HEK293 (cell line): Measurements from ENCODE around the gene SH2D2A.
A peak's percentile ranks its signal among the peaks of the same experiment; 100 is the strongest.

ENCODE experiments used
- ATF2 ChIP-seq: fragments of 450-650 bp; formaldehyde crosslinking; IDR thresholded peaks from 2 replicates; pipeline ENCODE4 v1.5.1; 2016; ENCODE audit warnings: missing biosample characterization, missing genetic modification characterization, low read depth
- ELK4 ChIP-seq: IDR thresholded peaks from 2 replicates; pipeline ENCODE4 v1.6.1; 2011; ENCODE audit warnings: mild to moderate bottlenecking, low read depth, low read length, borderline replicate concordance
- HOXD13 ChIP-seq: sonication (generic); formaldehyde crosslinking; IDR thresholded peaks from 2 replicates; pipeline ENCODE4 v1.8.0; 2022; ENCODE audit warnings: missing genetic modification reagents, borderline replicate concordance
- KLF1 ChIP-seq: fragments of 450-650 bp; formaldehyde crosslinking; IDR thresholded peaks from 2 replicates; pipeline ENCODE4 v1.5.1; 2016; ENCODE audit warnings: missing biosample characterization, missing genetic modification characterization
- SETDB1 ChIP-seq: IDR thresholded peaks from one replicate; pipeline ENCODE4 v1.6.1; 2017; ENCODE audit warnings: mild to moderate bottlenecking, low read length, moderate library complexity, mixed read lengths; ENCODE audit not compliant: insufficient read length
- SP2 ChIP-seq: fragments of 450-650 bp; formaldehyde crosslinking; IDR thresholded peaks from 2 replicates; pipeline ENCODE4 v1.5.1; 2016; ENCODE audit warnings: missing biosample characterization, missing genetic modification characterization
- SP3 ChIP-seq: fragments of 450-650 bp; formaldehyde crosslinking; IDR thresholded peaks from 2 replicates; pipeline ENCODE4 v1.5.1; 2016; ENCODE audit warnings: missing biosample characterization, missing genetic modification characterization
- TRIM28 ChIP-seq: IDR thresholded peaks from 2 replicates; pipeline ENCODE4 v1.6.1; 2011; ENCODE audit warnings: low read length, control low read depth, borderline replicate concordance
- WT1 ChIP-seq: fragments of 450-650 bp; formaldehyde crosslinking; IDR thresholded peaks from 2 replicates; pipeline ENCODE4 v1.5.1; 2016; ENCODE audit warnings: missing biosample characterization, missing genetic modification characterization
- ZBTB1 ChIP-seq: fragments of 450-650 bp; formaldehyde crosslinking; IDR thresholded peaks from 2 replicates; pipeline ENCODE4 v1.5.1; 2016; ENCODE audit warnings: missing biosample characterization, missing genetic modification characterization
- ZBTB48 ChIP-seq: fragments of 450-650 bp; formaldehyde crosslinking; IDR thresholded peaks from 2 replicates; pipeline ENCODE4 v1.5.1; 2016; ENCODE audit warnings: missing biosample characterization, missing genetic modification characterization
- ZBTB7A ChIP-seq: fragments of 450-650 bp; formaldehyde crosslinking; IDR thresholded peaks from 2 replicates; pipeline ENCODE4 v1.5.1; 2016; ENCODE audit warnings: low read depth, missing biosample characterization, missing genetic modification characterization
- ZFP41 ChIP-seq: fragments of 450-650 bp; formaldehyde crosslinking; IDR thresholded peaks from 2 replicates; pipeline ENCODE4 v1.5.1; 2016; ENCODE audit warnings: missing biosample characterization, missing genetic modification characterization, borderline replicate concordance
- ZNF155 ChIP-seq: fragments of 450-650 bp; formaldehyde crosslinking; IDR thresholded peaks from 2 replicates; pipeline ENCODE4 v1.5.1; 2016; ENCODE audit warnings: missing biosample characterization, missing genetic modification characterization
- ZNF184 ChIP-seq: fragments of 450-650 bp; IDR thresholded peaks from 2 replicates; pipeline ENCODE4 v1.5.1; 2018; ENCODE audit warnings: missing biosample characterization, mild to moderate bottlenecking, missing genetic modification characterization
- ZNF221 ChIP-seq: fragments of 450-650 bp; formaldehyde crosslinking; IDR thresholded peaks from 2 replicates; pipeline ENCODE4 v1.5.1; 2017; ENCODE audit warnings: missing biosample characterization, missing genetic modification characterization, borderline replicate concordance
- ZNF223 ChIP-seq: fragments of 450-650 bp; formaldehyde crosslinking; IDR thresholded peaks from 2 replicates; pipeline ENCODE4 v1.5.1; 2016; ENCODE audit warnings: missing biosample characterization, missing genetic modification characterization
- ZNF624 ChIP-seq: fragments of 450-650 bp; formaldehyde crosslinking; IDR thresholded peaks from 2 replicates; pipeline ENCODE4 v1.5.1; 2017; ENCODE audit warnings: missing biosample characterization, missing genetic modification characterization
- ZNF654 ChIP-seq: fragments of 450-650 bp; formaldehyde crosslinking; IDR thresholded peaks from 2 replicates; pipeline ENCODE4 v1.5.1; 2016; ENCODE audit warnings: low read depth, missing biosample characterization, missing genetic modification characterization
- ZNF658 ChIP-seq: fragments of 450-650 bp; formaldehyde crosslinking; IDR thresholded peaks from 2 replicates; pipeline ENCODE4; 2016; ENCODE audit warnings: missing biosample characterization, missing genetic modification characterization
- TF ChIP-seq, protein P1 (sequence below): fragments of 450-650 bp; formaldehyde crosslinking; IDR thresholded peaks from 2 replicates; pipeline ENCODE4 v1.5.1; 2016; ENCODE audit warnings: missing biosample characterization, missing genetic modification characterization
- TF ChIP-seq, protein P2 (sequence below): fragments of 450-650 bp; formaldehyde crosslinking; IDR thresholded peaks from 2 replicates; pipeline ENCODE4 v1.5.1; 2017; ENCODE audit warnings: missing biosample characterization, missing genetic modification characterization
- TF ChIP-seq, protein P3 (sequence below): fragments of 450-650 bp; formaldehyde crosslinking; IDR thresholded peaks from 2 replicates; pipeline ENCODE4 v1.5.1; 2017; ENCODE audit warnings: missing biosample characterization, missing genetic modification characterization
- TF ChIP-seq, protein P4 (sequence below): fragments of 450-650 bp; formaldehyde crosslinking; IDR thresholded peaks from 2 replicates; pipeline ENCODE4 v1.5.1; 2016; ENCODE audit warnings: missing biosample characterization, missing genetic modification characterization
- TF ChIP-seq, protein P5 (sequence below): fragments of 450-650 bp; formaldehyde crosslinking; IDR thresholded peaks from 2 replicates; pipeline ENCODE4 v1.5.1; 2016; ENCODE audit warnings: missing biosample characterization, missing genetic modification characterization
- TF ChIP-seq, protein P6 (sequence below): fragments of 450-650 bp; IDR thresholded peaks from 2 replicates; pipeline ENCODE4 v1.5.1; 2018; ENCODE audit warnings: missing biosample characterization, mild to moderate bottlenecking, missing genetic modification characterization
- TF ChIP-seq, protein P7 (sequence below): fragments of 450-650 bp; formaldehyde crosslinking; IDR thresholded peaks from 2 replicates; pipeline ENCODE4 v1.5.1; 2016; ENCODE audit warnings: missing biosample characterization, missing genetic modification characterization, borderline replicate concordance

SH2D2A gene

GRCh38 chr1:156860113-156860627, 43.5 kb upstream of the SH2D2A start (continued):
- TF ChIP-seq, protein P1, sequence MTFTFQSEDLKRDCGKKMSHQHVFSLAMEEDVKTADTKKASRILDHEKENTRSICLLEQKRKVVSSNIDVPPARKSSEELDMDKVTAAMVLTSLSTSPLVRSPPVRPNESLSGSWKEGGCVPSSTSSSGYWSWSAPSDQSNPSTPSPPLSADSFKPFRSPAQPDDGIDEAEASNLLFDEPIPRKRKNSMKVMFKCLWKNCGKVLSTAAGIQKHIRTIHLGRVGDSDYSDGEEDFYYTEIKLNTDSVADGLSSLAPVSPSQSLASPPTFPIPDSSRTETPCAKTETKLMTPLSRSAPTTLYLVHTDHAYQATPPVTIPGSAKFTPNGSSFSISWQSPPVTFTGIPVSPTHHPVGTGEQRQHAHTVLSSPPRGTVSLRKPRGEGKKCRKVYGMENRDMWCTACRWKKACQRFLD, result no peak
- TF ChIP-seq ZNF658 (tag by site-specific recombination) (no peak), ZNF155 (tag by site-specific recombination) (no peak), SETDB1 (no peak), TRIM28 (no peak), ATF2 (tag by site-specific recombination) (no peak), ZBTB7A (no peak), HOXD13 (CRISPR knock-in tag) (no peak), ELK4 (no peak), ZNF654 (tag by site-specific recombination) (peak; percentile 79), KLF1 (tag by site-specific recombination) (no peak), SP2 (no peak), WT1 (tag by site-specific recombination) (no peak), ZBTB1 (no peak), ZNF223 (no peak), ZFP41 (tag by site-specific recombination) (no peak), ZNF184 (tag by site-specific recombination) (no peak), ZBTB48 (tag by site-specific recombination) (no peak), ZNF624 (tag by site-specific recombination) (no peak), ZNF221 (tag by site-specific recombination) (no peak), SP3 (no peak)
- TF ChIP-seq, protein P2, sequence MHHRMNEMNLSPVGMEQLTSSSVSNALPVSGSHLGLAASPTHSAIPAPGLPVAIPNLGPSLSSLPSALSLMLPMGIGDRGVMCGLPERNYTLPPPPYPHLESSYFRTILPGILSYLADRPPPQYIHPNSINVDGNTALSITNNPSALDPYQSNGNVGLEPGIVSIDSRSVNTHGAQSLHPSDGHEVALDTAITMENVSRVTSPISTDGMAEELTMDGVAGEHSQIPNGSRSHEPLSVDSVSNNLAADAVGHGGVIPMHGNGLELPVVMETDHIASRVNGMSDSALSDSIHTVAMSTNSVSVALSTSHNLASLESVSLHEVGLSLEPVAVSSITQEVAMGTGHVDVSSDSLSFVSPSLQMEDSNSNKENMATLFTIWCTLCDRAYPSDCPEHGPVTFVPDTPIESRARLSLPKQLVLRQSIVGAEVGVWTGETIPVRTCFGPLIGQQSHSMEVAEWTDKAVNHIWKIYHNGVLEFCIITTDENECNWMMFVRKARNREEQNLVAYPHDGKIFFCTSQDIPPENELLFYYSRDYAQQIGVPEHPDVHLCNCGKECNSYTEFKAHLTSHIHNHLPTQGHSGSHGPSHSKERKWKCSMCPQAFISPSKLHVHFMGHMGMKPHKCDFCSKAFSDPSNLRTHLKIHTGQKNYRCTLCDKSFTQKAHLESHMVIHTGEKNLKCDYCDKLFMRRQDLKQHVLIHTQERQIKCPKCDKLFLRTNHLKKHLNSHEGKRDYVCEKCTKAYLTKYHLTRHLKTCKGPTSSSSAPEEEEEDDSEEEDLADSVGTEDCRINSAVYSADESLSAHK (tag by site-specific recombination), result no peak
- TF ChIP-seq, protein P3, sequence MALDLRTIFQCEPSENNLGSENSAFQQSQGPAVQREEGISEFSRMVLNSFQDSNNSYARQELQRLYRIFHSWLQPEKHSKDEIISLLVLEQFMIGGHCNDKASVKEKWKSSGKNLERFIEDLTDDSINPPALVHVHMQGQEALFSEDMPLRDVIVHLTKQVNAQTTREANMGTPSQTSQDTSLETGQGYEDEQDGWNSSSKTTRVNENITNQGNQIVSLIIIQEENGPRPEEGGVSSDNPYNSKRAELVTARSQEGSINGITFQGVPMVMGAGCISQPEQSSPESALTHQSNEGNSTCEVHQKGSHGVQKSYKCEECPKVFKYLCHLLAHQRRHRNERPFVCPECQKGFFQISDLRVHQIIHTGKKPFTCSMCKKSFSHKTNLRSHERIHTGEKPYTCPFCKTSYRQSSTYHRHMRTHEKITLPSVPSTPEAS (tag by site-specific recombination), result no peak
- TF ChIP-seq, protein P4, sequence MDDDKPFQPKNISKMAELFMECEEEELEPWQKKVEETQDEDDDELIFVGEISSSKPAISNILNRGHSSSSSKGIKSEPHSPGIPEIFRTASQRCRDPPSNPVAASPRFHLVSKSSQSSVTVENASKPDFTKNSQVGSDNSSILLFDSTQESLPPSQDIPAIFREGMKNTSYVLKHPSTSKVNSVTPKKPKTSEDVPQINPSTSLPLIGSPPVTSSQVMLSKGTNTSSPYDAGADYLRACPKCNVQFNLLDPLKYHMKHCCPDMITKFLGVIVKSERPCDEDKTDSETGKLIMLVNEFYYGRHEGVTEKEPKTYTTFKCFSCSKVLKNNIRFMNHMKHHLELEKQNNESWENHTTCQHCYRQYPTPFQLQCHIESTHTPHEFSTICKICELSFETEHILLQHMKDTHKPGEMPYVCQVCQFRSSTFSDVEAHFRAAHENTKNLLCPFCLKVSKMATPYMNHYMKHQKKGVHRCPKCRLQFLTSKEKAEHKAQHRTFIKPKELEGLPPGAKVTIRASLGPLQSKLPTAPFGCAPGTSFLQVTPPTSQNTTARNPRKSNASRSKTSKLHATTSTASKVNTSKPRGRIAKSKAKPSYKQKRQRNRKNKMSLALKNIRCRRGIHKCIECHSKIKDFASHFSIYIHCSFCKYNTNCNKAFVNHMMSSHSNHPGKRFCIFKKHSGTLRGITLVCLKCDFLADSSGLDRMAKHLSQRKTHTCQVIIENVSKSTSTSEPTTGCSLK, result no peak
- TF ChIP-seq, protein P5, sequence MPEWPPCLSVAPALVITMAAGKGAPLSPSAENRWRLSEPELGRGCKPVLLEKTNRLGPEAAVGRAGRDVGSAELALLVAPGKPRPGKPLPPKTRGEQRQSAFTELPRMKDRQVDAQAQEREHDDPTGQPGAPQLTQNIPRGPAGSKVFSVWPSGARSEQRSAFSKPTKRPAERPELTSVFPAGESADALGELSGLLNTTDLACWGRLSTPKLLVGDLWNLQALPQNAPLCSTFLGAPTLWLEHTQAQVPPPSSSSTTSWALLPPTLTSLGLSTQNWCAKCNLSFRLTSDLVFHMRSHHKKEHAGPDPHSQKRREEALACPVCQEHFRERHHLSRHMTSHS, result no peak
- TF ChIP-seq, protein P6, sequence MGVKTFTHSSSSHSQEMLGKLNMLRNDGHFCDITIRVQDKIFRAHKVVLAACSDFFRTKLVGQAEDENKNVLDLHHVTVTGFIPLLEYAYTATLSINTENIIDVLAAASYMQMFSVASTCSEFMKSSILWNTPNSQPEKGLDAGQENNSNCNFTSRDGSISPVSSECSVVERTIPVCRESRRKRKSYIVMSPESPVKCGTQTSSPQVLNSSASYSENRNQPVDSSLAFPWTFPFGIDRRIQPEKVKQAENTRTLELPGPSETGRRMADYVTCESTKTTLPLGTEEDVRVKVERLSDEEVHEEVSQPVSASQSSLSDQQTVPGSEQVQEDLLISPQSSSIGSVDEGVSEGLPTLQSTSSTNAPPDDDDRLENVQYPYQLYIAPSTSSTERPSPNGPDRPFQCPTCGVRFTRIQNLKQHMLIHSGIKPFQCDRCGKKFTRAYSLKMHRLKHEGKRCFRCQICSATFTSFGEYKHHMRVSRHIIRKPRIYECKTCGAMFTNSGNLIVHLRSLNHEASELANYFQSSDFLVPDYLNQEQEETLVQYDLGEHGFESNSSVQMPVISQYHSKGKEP (tag by site-specific recombination), result no peak
- TF ChIP-seq, protein P7, sequence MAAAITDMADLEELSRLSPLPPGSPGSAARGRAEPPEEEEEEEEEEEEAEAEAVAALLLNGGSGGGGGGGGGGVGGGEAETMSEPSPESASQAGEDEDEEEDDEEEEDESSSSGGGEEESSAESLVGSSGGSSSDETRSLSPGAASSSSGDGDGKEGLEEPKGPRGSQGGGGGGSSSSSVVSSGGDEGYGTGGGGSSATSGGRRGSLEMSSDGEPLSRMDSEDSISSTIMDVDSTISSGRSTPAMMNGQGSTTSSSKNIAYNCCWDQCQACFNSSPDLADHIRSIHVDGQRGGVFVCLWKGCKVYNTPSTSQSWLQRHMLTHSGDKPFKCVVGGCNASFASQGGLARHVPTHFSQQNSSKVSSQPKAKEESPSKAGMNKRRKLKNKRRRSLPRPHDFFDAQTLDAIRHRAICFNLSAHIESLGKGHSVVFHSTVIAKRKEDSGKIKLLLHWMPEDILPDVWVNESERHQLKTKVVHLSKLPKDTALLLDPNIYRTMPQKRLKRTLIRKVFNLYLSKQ (tag by site-specific recombination), result no peak
